Measurements from ENCODE around the gene ASAH2B.
"Not testable (repeated sequence)": the region's sequence is repeated elsewhere in the genome, so short reads cannot be mapped to it uniquely, and the experiment has no call there.

DNA sequence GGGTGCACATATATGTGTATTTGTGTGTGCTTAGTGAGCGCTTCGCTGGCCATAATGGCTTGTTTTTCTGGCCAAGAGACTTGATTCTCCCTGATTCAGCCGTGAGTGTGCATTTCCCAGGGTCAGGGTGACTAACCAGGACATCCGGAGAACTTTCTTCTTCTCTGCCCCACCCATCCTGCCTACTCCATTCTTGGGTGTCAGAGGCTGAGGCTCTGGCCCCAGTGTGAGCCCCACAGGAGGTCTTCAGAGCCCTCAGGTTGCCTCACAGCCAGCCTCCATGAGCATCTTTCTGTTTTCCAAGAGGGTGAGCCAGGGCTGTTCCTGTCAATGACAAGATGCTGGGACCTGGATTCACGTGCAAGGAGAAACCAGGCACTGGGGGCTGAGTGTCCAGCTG, 37.8 kb upstream of the ASAH2B start:
- TF ChIP-seq, protein P1, sequence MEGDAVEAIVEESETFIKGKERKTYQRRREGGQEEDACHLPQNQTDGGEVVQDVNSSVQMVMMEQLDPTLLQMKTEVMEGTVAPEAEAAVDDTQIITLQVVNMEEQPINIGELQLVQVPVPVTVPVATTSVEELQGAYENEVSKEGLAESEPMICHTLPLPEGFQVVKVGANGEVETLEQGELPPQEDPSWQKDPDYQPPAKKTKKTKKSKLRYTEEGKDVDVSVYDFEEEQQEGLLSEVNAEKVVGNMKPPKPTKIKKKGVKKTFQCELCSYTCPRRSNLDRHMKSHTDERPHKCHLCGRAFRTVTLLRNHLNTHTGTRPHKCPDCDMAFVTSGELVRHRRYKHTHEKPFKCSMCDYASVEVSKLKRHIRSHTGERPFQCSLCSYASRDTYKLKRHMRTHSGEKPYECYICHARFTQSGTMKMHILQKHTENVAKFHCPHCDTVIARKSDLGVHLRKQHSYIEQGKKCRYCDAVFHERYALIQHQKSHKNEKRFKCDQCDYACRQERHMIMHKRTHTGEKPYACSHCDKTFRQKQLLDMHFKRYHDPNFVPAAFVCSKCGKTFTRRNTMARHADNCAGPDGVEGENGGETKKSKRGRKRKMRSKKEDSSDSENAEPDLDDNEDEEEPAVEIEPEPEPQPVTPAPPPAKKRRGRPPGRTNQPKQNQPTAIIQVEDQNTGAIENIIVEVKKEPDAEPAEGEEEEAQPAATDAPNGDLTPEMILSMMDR (IDR thresholded peaks at IDR 0.05), result not testable (repeated sequence)
- TF ChIP-seq ZFX (IDR thresholded peaks at IDR 0.05; ENCODE audit: borderline replicate concordance), result not testable (repeated sequence)
